SJSA1 (cell line): ENCODE results near the gene AP1M1. TPM values are rescaled to one million over a fixed set of nuclear protein-coding genes. Genes with fewer than 3 reads are reported as not detected.

ENCODE experiments used
- DNase-seq, 2 experiments: peaks; one replicate each; pipeline ENCODE4 v3.0.0-alpha.2; 2015 to 2020; ENCODE audit warnings: low spot score in 2 of 2, low read depth in 1 of 2
- H3K27ac ChIP-seq: fragments of 250-450 bp; sonication (Bioruptor Pico); 2 replicates; pipeline ENCODE4 v1.5.1; 2020; ENCODE audit warnings: mild to moderate bottlenecking, moderate library complexity
- H3K27me3 ChIP-seq: fragments of 250-450 bp; sonication (Bioruptor Pico); replicated peaks from 2 replicates; pipeline ENCODE4 v1.5.1; 2020; ENCODE audit warnings: mild to moderate bottlenecking, moderate library complexity
- H3K36me3 ChIP-seq: fragments of 250-450 bp; sonication (Bioruptor Pico); 2 replicates; pipeline ENCODE4 v1.5.1; 2020; ENCODE audit warnings: mild to moderate bottlenecking
- H3K4me1 ChIP-seq: fragments of 250-450 bp; sonication (Bioruptor Pico); replicated peaks from 2 replicates; pipeline ENCODE4 v1.6.1; 2021; ENCODE audit warnings: mild to moderate bottlenecking
- H3K4me3 ChIP-seq: fragments of 250-450 bp; sonication (Bioruptor Pico); 2 replicates; pipeline ENCODE4 v1.5.1; 2020; ENCODE audit warnings: mild to moderate bottlenecking
- H3K9me3 ChIP-seq: fragments of 250-450 bp; sonication (Bioruptor Pico); replicated peaks from 2 replicates; pipeline ENCODE4 v1.5.1; 2020; ENCODE audit warnings: mild to moderate bottlenecking
- total RNA-seq: library from RNA; depleted of rRNA; stranded (reverse); fragments of >200 nt; shearing (Covaris generic); gene quantifications from 2 replicates; pipeline ENCODE4 v1.2.3, GENCODE V29; 2014; rRNA removed

The AP1M1 gene
- total RNA-seq, 1 experiment from 2014 or later, result 103 TPM

- no peak overlapping the region for H3K4me3 ChIP-seq
- DNase-seq, result no peak
- H3K27ac ChIP-seq, result no peak overlapping the region
- H3K36me3 ChIP-seq, result no peaks in the 10 kb centered on the region
- no peaks in the 10 kb centered on the region for H3K27me3 ChIP-seq
- peaks cover 11% of the 10 kb centered on the region for H3K4me1 ChIP-seq
- H3K9me3 ChIP-seq, result no peaks in the 10 kb centered on the region
Observed at GRCh38 chr19:16285769-16286498, 88.2 kb downstream of the AP1M1 start.

- no peaks in the 10 kb centered on the region for H3K27me3 ChIP-seq
- no peaks in the 10 kb centered on the region for H3K9me3 ChIP-seq
- H3K36me3 ChIP-seq, result no peaks in the 10 kb centered on the region
- H3K4me3 ChIP-seq, result no peak overlapping the region
- peaks cover 16% of the 10 kb centered on the region for H3K4me1 ChIP-seq
- no peak overlapping the region for H3K27ac ChIP-seq
- no peak for DNase-seq
Observed at GRCh38 chr19:16288544-16288943, 90.8 kb downstream of the AP1M1 start.

GRCh38 chr19:16289594-16289993 is 91.9 kb downstream of the AP1M1 start:
- H3K36me3 ChIP-seq, result no peaks in the 10 kb centered on the region
- peaks cover 20% of the 10 kb centered on the region for H3K4me1 ChIP-seq
- no peak overlapping the region for H3K4me3 ChIP-seq
- H3K27me3 ChIP-seq, result no peaks in the 10 kb centered on the region
- DNase-seq, result no peak
- no peaks in the 10 kb centered on the region for H3K9me3 ChIP-seq
- H3K27ac ChIP-seq, result no peak overlapping the region

GRCh38 chr19:16290692-16291091 is 93.0 kb downstream of the AP1M1 start:
- H3K36me3 ChIP-seq, result no peaks in the 10 kb centered on the region
- H3K27ac ChIP-seq, result no peak overlapping the region
- H3K9me3 ChIP-seq, result no peaks in the 10 kb centered on the region
- no peak for DNase-seq
- H3K4me3 ChIP-seq, result no peak overlapping the region
- H3K4me1 ChIP-seq, result peaks cover 20% of the 10 kb centered on the region
- H3K27me3 ChIP-seq, result no peaks in the 10 kb centered on the region

- peak overlapping the region; percentile 18 for H3K4me3 ChIP-seq
- H3K9me3 ChIP-seq, result no peaks in the 10 kb centered on the region
- H3K36me3 ChIP-seq, result no peaks in the 10 kb centered on the region
- H3K27me3 ChIP-seq, result no peaks in the 10 kb centered on the region
- peak; percentile 84 to 91 for DNase-seq
- peaks cover 35% of the 10 kb centered on the region for H3K4me1 ChIP-seq
- H3K27ac ChIP-seq, result peak overlapping the region; percentile 91
Observed at GRCh38 chr19:16293118-16294091, 95.7 kb downstream of the AP1M1 start.

- no peak overlapping the region for H3K4me3 ChIP-seq
- H3K4me1 ChIP-seq, result peaks cover 35% of the 10 kb centered on the region
- DNase-seq, result no peak
- H3K27ac ChIP-seq, result no peak overlapping the region
- no peaks in the 10 kb centered on the region for H3K36me3 ChIP-seq
- H3K9me3 ChIP-seq, result no peaks in the 10 kb centered on the region
- no peaks in the 10 kb centered on the region for H3K27me3 ChIP-seq
Observed at GRCh38 chr19:16295057-16295456, 97.3 kb downstream of the AP1M1 start.

Other genes with a start within 250 kb of the AP1M1 start
- gene OR10H4, start 248.9 kb upstream of the AP1M1 start, total RNA-seq, result not detected in 2 replicates
- 1,990 and 2,203 TPM in 2 replicates for gene TPM4, start 121.4 kb upstream of the AP1M1 start, total RNA-seq
- 44.8 and 69.5 TPM in 2 replicates for gene RAB8A, start 86.0 kb upstream of the AP1M1 start, total RNA-seq
- not detected in 2 replicates for gene HSH2D, start 54.2 kb upstream of the AP1M1 start, total RNA-seq
- gene CIB3, start 24.4 kb upstream of the AP1M1 start, total RNA-seq, result not detected in 2 replicates
- 133 and 162 TPM in 2 replicates for gene FAM32A, start 12.5 kb upstream of the AP1M1 start, total RNA-seq
- 12.6 and 15.2 TPM in 2 replicates for gene KLF2, start 126.9 kb downstream of the AP1M1 start, total RNA-seq